Measurements from ENCODE around the gene SRCIN1. TPM values are rescaled to one million over a fixed set of nuclear protein-coding genes. Genes with fewer than 3 reads are reported as not detected.

SRCIN1 gene
- total RNA-seq, 1 experiment from 2014 or later = 16.7 TPM

DNA sequence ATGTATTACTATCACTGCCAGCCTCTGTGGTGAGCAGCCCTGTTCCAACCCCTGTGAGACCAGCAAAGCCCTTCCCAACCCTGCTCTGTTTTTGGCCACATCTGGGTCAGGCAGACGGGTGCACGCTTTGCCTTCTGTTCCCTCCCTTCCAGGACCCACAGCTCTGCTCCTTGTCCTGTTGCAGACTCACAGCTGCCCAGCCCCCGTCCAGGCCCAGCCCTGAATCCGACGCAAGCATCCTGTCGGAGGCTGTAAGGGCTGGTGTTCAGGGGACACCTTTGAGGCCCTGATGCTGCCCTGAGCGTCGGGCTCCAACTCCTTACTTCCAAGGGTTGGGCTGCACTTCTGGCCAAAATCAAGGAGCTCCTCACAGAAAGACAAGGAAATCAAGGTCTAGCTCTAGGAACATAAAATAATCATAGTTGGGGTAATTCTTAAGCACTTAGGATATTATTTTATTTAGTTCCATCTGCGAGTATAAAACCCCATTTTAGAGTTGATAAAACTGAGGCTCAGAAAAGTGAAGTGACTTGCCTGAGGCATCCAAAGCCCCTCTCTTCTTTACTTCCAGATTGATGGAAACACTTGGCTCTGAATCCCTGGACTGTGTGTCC lies 14.3 kb upstream of the SRCIN1 start:
- TF ChIP-seq EZH2 (IDR thresholded peaks at IDR 0.05; ENCODE audit: low read depth) = no peak
- TF ChIP-seq, protein P1, sequence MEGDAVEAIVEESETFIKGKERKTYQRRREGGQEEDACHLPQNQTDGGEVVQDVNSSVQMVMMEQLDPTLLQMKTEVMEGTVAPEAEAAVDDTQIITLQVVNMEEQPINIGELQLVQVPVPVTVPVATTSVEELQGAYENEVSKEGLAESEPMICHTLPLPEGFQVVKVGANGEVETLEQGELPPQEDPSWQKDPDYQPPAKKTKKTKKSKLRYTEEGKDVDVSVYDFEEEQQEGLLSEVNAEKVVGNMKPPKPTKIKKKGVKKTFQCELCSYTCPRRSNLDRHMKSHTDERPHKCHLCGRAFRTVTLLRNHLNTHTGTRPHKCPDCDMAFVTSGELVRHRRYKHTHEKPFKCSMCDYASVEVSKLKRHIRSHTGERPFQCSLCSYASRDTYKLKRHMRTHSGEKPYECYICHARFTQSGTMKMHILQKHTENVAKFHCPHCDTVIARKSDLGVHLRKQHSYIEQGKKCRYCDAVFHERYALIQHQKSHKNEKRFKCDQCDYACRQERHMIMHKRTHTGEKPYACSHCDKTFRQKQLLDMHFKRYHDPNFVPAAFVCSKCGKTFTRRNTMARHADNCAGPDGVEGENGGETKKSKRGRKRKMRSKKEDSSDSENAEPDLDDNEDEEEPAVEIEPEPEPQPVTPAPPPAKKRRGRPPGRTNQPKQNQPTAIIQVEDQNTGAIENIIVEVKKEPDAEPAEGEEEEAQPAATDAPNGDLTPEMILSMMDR (conservative IDR thresholded peaks at IDR 0.05) = no peak
- intact Hi-C loops (cut with micrococcal nuclease; ENCODE audit: unreplicated experiment) = no loop called here
- DNase-seq = no peak
- CTCF ChIA-PET = no interaction called here
- Histone ChIP-seq H3K27ac (no peak overlapping the region), H3K4me1 (replicated peaks; ENCODE audit: insufficient read depth) (no peaks in the 10 kb centered on the region), H3K27me3 (ENCODE audit: insufficient read depth, low read depth) (no peaks in the 10 kb centered on the region; the same call in 1 of the 2 replicates), H3K4me3 (no peak overlapping the region), H3K36me3 (ENCODE audit: low read depth) (no peaks in the 10 kb centered on the region), H3K9me2 (ENCODE audit: insufficient read depth) (no peaks in the 10 kb centered on the region), H3K79me2 (ENCODE audit: low read depth) (no peaks in the 10 kb centered on the region), H2AFZ (no peak overlapping the region), H3F3A (ENCODE audit: insufficient read depth, low read depth) (no peaks in the 10 kb centered on the region), H3K9me3 (ENCODE audit: insufficient read depth, low read depth) (no peaks in the 10 kb centered on the region), H4K20me1 (ENCODE audit: insufficient read depth) (no peaks in the 10 kb centered on the region), H3K4me2 (no peak overlapping the region)
- BruUV-seq (replicated peaks) = no TSS peak
- POLR2A ChIA-PET (ENCODE audit: unreplicated experiment) = no interaction called here

GRCh38 chr17:38619451-38619795 lies 13.7 kb upstream of the SRCIN1 start:
- intact Hi-C loops (cut with micrococcal nuclease; ENCODE audit: unreplicated experiment) = no loop called here
- no peak for DNase-seq
- Histone ChIP-seq H4K20me1 (ENCODE audit: insufficient read depth) (no peaks in the 10 kb centered on the region), H2AFZ (no peak overlapping the region), H3F3A (ENCODE audit: insufficient read depth, low read depth) (no peaks in the 10 kb centered on the region), H3K4me2 (no peak overlapping the region), H3K4me3 (no peak overlapping the region), H3K4me1 (replicated peaks; ENCODE audit: insufficient read depth) (no peaks in the 10 kb centered on the region), H3K27me3 (ENCODE audit: insufficient read depth, low read depth) (no peaks in the 10 kb centered on the region; the same call in 1 of the 2 replicates), H3K27ac (no peak overlapping the region), H3K79me2 (ENCODE audit: low read depth) (no peaks in the 10 kb centered on the region), H3K9me2 (ENCODE audit: insufficient read depth) (no peaks in the 10 kb centered on the region), H3K36me3 (ENCODE audit: low read depth) (no peaks in the 10 kb centered on the region), H3K9me3 (ENCODE audit: insufficient read depth, low read depth) (no peaks in the 10 kb centered on the region)
- ChIA-PET CTCF (no interaction called here), POLR2A (ENCODE audit: unreplicated experiment) (no interaction called here)
- TF ChIP-seq EZH2 (IDR thresholded peaks at IDR 0.05; ENCODE audit: low read depth) = no peak
- TF ChIP-seq, protein P1 (conservative IDR thresholded peaks at IDR 0.05) = no peak
- no TSS peak for BruUV-seq (replicated peaks)

DNA sequence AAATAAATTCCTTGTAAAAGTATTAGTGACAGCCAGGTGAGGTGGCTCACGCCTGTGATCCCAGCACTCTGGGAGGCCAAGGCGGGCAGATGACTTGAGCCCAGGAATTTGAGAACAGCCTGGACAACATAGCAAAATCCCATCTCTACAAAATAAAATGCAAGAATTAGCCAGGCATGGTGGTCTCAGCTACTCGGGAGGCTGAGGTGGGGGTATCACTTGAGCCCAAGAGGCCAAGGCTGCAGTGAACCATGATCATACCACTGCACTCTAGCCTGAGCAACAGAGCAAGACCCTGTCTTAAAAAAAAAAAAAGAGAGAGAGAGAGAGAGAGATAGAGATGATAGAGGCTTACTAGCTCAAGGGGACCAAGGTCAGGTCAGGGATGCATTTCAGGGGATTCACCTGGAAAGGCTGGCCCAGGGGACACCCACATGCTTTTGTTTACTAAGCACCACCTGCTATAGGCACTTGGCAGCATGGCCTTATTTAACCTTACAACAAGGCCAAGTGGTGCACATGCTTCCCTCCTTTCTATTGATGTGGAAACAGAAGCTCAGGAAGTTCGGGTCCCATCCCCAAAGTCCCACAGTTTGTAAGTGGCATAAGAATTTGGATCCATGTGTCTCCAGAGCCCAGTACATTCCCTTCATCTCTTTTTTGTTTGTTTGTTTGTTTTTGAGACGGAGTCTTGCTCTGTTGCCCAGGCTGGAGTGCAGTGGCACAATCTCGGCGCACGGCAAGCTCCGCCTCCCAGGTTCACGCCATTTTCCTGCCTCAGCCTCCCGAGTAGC lies 12.4 kb upstream of the SRCIN1 start:
- DNase-seq = no peak
- Histone ChIP-seq H3K27me3 (ENCODE audit: insufficient read depth, low read depth) (no peaks in the 10 kb centered on the region; the same call in 1 of the 2 replicates), H3K36me3 (ENCODE audit: low read depth) (no peaks in the 10 kb centered on the region), H3K79me2 (ENCODE audit: low read depth) (no peaks in the 10 kb centered on the region), H2AFZ (no peak overlapping the region), H4K20me1 (ENCODE audit: insufficient read depth) (no peaks in the 10 kb centered on the region), H3F3A (ENCODE audit: insufficient read depth, low read depth) (no peaks in the 10 kb centered on the region), H3K9me3 (ENCODE audit: insufficient read depth, low read depth) (no peaks in the 10 kb centered on the region), H3K4me1 (replicated peaks; ENCODE audit: insufficient read depth) (0 out of 2 replicates have a peak, but pooled peaks cover 8% of the 10 kb centered on the region), H3K27ac (no peak overlapping the region), H3K4me2 (no peak overlapping the region), H3K9me2 (ENCODE audit: insufficient read depth) (no peaks in the 10 kb centered on the region), H3K4me3 (no peak overlapping the region)
- intact Hi-C loops (cut with micrococcal nuclease; ENCODE audit: unreplicated experiment) = no loop called here
- CTCF ChIA-PET = no interaction called here
- BruUV-seq (replicated peaks) = no TSS peak
- POLR2A ChIA-PET (ENCODE audit: unreplicated experiment) = interaction anchor here (0.6 kb wide), 1 partner anchor 14 kb away, joined by 7 read pairs; no protein-coding TSS in a partner anchor
- TF ChIP-seq, protein P1 (conservative IDR thresholded peaks at IDR 0.05) = no peak
- no peak for TF ChIP-seq EZH2 (IDR thresholded peaks at IDR 0.05; ENCODE audit: low read depth)

All from PC-9 (cell line).